GM19099 (cell line): ENCODE results near the gene BASP1.

ENCODE experiments used
- POLR2A ChIP-seq: IDR thresholded peaks from 3 replicates; pipeline ENCODE4 v1.6.1; 2011; ENCODE audit warnings: low read depth; ENCODE audit not compliant: insufficient read length; ENCODE audit errors: extremely low read depth

The BASP1 gene

DNA sequence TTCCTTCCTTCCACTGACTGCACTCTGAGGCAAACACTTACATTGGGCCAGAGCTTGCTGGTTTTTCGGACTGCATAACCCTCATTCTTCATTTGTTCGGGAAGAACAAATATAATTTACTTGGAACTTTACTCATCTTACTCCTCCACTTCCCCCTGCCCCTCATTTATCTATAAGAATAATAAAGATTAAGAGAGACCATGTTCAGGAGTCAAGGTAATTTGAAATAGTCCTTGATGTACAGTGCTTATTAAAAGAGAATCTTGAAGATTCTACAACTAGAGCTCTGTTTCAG, 65.6 kb downstream of the BASP1 start:
- TF ChIP-seq POLR2A: no peak

- no peak for TF ChIP-seq POLR2A
Measured at GRCh38 chr5:17287501-17288155, 70.2 kb downstream of the BASP1 start.

GRCh38 chr5:17288570-17288969, 71.1 kb downstream of the BASP1 start:
- TF ChIP-seq POLR2A: no peak

DNA sequence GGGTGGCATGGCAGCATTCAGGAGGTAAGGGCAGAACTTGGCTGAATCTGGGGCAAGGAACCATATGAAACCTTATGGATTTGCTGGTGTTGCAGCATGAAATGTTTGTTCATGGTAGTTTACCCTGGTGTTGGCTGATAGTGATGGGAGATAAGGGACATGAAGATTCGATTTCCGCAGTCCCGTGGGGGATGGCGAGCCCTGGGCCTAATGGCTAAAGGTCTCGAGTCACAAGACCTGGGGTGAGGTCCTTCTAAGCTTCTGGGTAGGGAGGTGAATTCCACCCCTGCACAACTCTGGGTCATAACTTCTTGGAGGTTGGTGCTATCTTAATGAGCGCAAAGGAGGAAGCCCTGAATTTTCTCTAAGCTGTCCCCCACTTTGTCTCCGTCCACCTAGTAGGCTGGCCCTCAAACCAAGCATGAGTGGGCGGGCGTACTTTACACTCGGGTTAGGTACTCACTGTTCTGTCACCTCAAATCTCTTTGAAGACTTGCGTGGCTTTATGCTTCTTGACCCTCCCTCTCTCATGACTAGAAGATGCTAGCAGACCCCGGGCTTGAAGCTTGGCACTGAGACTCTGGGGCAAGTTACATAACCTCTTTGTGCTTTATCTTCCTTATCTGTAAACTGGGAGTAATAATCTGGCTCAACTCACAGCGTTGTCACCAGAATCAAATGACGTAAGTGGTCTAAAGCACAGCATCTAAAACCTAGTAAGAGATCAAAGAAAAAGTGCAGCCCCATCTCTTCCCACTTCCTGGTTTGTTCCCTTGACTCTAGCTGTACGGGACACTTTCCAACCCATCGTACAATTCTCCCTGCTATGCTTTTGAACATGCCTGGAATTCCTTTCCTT, 72.5 kb downstream of the BASP1 start:
- TF ChIP-seq POLR2A: no peak

- TF ChIP-seq POLR2A: no peak
Measured at GRCh38 chr5:17290540-17290974, 73.1 kb downstream of the BASP1 start.

DNA sequence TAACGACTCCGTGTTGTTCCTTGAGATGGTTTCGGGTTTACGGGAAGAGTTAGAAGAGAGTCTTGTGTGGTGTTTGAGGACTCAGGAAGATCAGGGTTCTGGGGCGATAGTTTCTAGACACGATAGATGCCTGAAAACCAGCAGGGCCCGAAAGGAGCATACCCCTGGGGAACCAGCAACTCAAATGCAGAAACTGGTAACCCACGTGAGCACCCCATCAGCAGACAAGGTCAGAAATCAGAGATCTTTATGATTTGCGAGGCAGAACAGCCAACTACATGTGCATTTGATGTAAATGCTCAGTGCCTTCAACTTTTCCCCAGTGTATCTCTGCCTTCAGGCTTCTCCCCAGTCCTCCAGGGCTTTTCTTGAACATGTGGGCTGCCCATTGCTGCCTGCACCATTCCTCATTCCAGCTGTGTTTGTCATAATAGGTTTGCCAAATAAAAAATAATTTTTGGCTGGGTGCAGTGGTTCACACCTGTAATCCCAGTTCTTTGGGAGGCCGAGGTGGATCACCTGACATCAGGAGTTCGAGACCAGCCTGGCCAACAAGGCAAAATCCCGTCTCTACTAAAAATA, 75.1 kb downstream of the BASP1 start:
- no peak for TF ChIP-seq POLR2A

GRCh38 chr5:17294639-17295311, 77.3 kb downstream of the BASP1 start:
- no peak for TF ChIP-seq POLR2A

GRCh38 chr5:17295671-17296070, 78.2 kb downstream of the BASP1 start:
- TF ChIP-seq POLR2A: no peak

GRCh38 chr5:17302106-17302505, 84.7 kb downstream of the BASP1 start:
- TF ChIP-seq POLR2A: no peak

GRCh38 chr5:17302604-17303003, 85.2 kb downstream of the BASP1 start:
- TF ChIP-seq POLR2A: no peak

DNA sequence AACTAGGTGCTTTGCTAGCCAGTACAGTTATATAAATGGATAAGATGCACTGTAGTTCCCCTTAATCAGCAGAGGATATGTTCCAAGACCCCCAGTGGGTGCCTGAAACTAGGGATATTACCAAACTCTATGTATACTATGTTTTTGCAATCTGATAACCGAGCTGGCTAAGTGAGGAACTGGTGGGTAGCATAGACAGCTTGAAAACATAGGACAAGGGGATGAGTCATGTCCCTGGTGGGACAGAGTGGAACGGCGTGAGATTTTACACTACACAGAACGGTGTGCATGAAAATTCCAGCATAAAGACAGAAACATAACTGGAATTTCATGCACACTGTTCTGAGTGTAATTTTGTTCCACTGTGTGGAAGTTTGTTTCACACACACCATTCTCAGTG, 86.9 kb downstream of the BASP1 start:
- TF ChIP-seq POLR2A: no peak

GRCh38 chr5:17305017-17305416, 87.6 kb downstream of the BASP1 start:
- no peak for TF ChIP-seq POLR2A

- TF ChIP-seq POLR2A: no peak
Measured at GRCh38 chr5:17305964-17306725, 88.7 kb downstream of the BASP1 start.

- TF ChIP-seq POLR2A: no peak
Measured at GRCh38 chr5:17306726-17307091, 89.3 kb downstream of the BASP1 start.
